HEK293T (cell line): ENCODE measurements around the gene DPP3.

Experiments used
- ARNT ChIP-seq: fragments of 450-650 bp; IDR thresholded peaks from 2 replicates; pipeline ENCODE4 v1.6.1; 2017; ENCODE audit warnings: mild to moderate bottlenecking
- BHLHE40 ChIP-seq: fragments of 450-650 bp; IDR thresholded peaks from 2 replicates; pipeline ENCODE4 v1.6.1; 2016; ENCODE audit warnings: mild to moderate bottlenecking, moderate library complexity, borderline replicate concordance
- ELF4 ChIP-seq: fragments of 450-650 bp; IDR thresholded peaks from 2 replicates; pipeline ENCODE4 v1.6.1; 2017; ENCODE audit warnings: antibody characterized with exemption
- FOXK2 ChIP-seq: fragments of 450-650 bp; IDR thresholded peaks from 2 replicates; pipeline ENCODE4 v1.6.1; 2016; ENCODE audit warnings: mild to moderate bottlenecking
- FOXM1 ChIP-seq: fragments of 450-650 bp; IDR thresholded peaks from 2 replicates; pipeline ENCODE4 v1.6.1; 2017; ENCODE audit warnings: mild to moderate bottlenecking, borderline replicate concordance
- HDGF ChIP-seq: fragments of 450-650 bp; IDR thresholded peaks from 2 replicates; pipeline ENCODE4 v1.6.1; 2017; ENCODE audit warnings: antibody characterized with exemption, borderline replicate concordance
- L3MBTL2 ChIP-seq: fragments of 450-650 bp; conservative IDR thresholded peaks from 2 replicates; pipeline ENCODE4 v1.6.1; 2016; ENCODE audit warnings: mild to moderate bottlenecking
- LEF1 ChIP-seq: fragments of 450-650 bp; IDR thresholded peaks from 2 replicates; pipeline ENCODE4 v1.6.1; 2017; ENCODE audit warnings: mild to moderate bottlenecking, borderline replicate concordance
- NFRKB ChIP-seq: fragments of 450-650 bp; IDR thresholded peaks from 2 replicates; pipeline ENCODE4 v1.6.1; 2016; ENCODE audit warnings: mild to moderate bottlenecking, moderate library complexity
- SP1 ChIP-seq: fragments of 450-650 bp; IDR thresholded peaks from 2 replicates; pipeline ENCODE4 v1.6.1; 2017
- SUZ12 ChIP-seq: fragments of 450-650 bp; IDR thresholded peaks from 2 replicates; pipeline ENCODE4 v1.6.1; 2016; ENCODE audit warnings: mild to moderate bottlenecking
- ZNF384 ChIP-seq: fragments of 450-650 bp; IDR thresholded peaks from 2 replicates; pipeline ENCODE4 v1.6.1; 2016

GRCh38 chr11:66546966-66547661 lies 66.9 kb downstream of the DPP3 start:
- no peak for TF ChIP-seq L3MBTL2
- TF ChIP-seq FOXK2: no peak
- no peak for TF ChIP-seq SP1
- no peak for TF ChIP-seq NFRKB
- no peak for TF ChIP-seq BHLHE40
- no peak for TF ChIP-seq ZNF384
- TF ChIP-seq ELF4: no peak
- no peak for TF ChIP-seq HDGF
- no peak for TF ChIP-seq ARNT
- no peak for TF ChIP-seq LEF1
- TF ChIP-seq SUZ12: no peak
- TF ChIP-seq FOXM1: no peak
